Muscle layer of duodenum (tissue), 2 donors: ENCODE data around the gene KCTD4.

ENCODE experiments used
- H3K27ac ChIP-seq: one replicate; pipeline ENCODE4 v1.7.0; 2013; ENCODE audit warnings: mild to moderate bottlenecking, low read length
- H3K27me3 ChIP-seq: one replicate; pipeline ENCODE4 v1.7.0; 2013; ENCODE audit warnings: low read depth, mild to moderate bottlenecking, control low read depth, low read length
- H3K36me3 ChIP-seq, 2 donors: one replicate each; pipeline ENCODE4 v1.7.0; 2013; ENCODE audit warnings: low read length in 2 of 2, control low read depth in 1 of 2, mild to moderate bottlenecking in 1 of 2; ENCODE audit not compliant: insufficient read depth in 2 of 2, control insufficient read depth in 1 of 2
- H3K4me1 ChIP-seq, 2 donors: one replicate each; pipeline ENCODE4 v1.7.0; 2013; ENCODE audit warnings: low read length in 2 of 2, mild to moderate bottlenecking in 2 of 2, control low read depth in 1 of 2, moderate library complexity in 1 of 2; ENCODE audit not compliant: insufficient read depth in 2 of 2, control insufficient read depth in 1 of 2
- H3K4me3 ChIP-seq, 2 donors: one replicate each; pipeline ENCODE4 v1.7.0; 2013; ENCODE audit warnings: low read length in 2 of 2, low read depth in 1 of 2, mild to moderate bottlenecking in 1 of 2
- H3K9me3 ChIP-seq, 2 donors: one replicate each; pipeline ENCODE4 v1.7.0; 2013; ENCODE audit warnings: low read length in 2 of 2, control low read depth in 1 of 2, mild to moderate bottlenecking in 1 of 2; ENCODE audit not compliant: control insufficient read depth in 1 of 2
- donor health status: healthy.

The KCTD4 gene

DNA sequence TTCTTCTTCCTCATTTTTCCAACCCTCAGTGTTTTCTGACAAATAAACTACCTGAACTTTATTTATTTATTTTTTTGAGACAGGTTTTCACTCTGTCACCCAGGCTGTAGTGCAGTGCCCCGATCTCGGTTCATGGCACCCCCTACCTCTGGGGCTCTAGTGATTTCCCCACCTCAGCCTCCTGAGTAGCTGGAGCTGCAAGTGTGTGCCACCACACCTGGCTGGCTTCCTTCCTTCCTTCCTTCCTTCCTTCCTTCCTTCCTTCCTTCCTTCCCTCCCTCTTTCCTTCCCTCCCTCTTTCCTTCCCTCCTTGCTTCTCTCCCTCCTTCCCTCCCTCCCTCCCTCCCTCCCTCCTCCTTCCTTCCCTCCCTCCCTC lies 32.3 kb downstream of the KCTD4 start:
- Histone ChIP-seq H3K4me1 (no peaks in the 10 kb centered on the region), H3K9me3 (no peaks in the 10 kb centered on the region), H3K27ac (no peak overlapping the region), H3K4me3 (no peak overlapping the region), H3K27me3 (no peaks in the 10 kb centered on the region), H3K36me3 (peaks cover 0 to 3% of the 10 kb centered on the region in 2 donors)

DNA sequence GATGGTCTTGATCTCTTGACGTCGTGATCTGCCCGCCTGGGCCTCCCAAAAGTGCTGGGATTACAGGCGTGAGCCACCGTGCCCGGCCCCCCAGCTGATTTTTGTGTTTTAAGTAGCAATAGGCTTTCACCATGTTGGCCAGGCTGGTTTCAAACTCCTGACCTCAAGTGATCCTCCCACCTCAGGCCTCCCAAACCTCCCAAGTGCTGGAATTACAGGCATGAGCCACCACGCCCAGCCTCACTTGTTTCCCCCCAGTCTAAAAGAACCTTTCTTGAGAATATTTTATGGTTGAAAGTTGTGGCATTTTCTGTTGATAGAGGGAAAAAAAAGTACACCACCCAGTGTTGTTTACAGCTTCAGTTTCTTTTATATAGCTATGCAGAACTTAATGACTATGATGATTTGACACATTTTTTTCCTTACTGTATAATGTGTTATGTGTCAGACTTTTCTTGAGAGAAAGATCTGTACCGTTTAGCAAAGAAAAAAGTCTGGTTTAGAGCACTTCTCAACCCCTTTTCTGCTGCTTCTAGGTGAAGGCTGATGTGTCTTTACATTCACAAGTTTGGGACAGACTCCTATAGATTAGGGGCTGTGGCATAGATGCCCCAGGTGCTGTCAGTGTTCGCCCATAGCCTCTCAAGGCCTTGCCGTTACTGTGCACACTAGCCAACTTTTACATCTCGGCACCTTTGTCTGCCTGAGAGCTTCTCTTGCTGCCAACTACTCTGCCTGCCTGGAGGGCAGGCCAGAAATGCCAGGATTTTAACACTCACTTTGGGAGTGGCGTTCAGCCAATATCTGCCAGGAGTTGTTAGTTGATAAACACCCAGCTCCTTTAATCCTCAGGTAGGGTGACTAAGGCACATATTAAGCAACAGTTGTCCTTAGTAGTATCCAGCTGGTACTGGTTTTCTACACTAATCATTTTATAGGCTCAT lies 33.0 kb downstream of the KCTD4 start:
- H3K4me1 ChIP-seq, result peaks cover 0 to under 1% of the 10 kb centered on the region in 2 donors
- H3K9me3 ChIP-seq, result no peaks in the 10 kb centered on the region
- no peak overlapping the region for H3K27ac ChIP-seq
- H3K36me3 ChIP-seq, result peaks cover 0 to 3% of the 10 kb centered on the region in 2 donors
- H3K4me3 ChIP-seq, result no peak overlapping the region
- H3K27me3 ChIP-seq, result no peaks in the 10 kb centered on the region

GRCh38 chr13:45166858-45167257 lies 34.0 kb downstream of the KCTD4 start:
- H3K9me3 ChIP-seq, result no peaks in the 10 kb centered on the region
- H3K27me3 ChIP-seq, result no peaks in the 10 kb centered on the region
- peaks cover 0 to 10% of the 10 kb centered on the region in 2 donors for H3K4me1 ChIP-seq
- no peak overlapping the region for H3K4me3 ChIP-seq
- H3K36me3 ChIP-seq, result peaks cover 0 to 3% of the 10 kb centered on the region in 2 donors
- H3K27ac ChIP-seq, result no peak overlapping the region

DNA sequence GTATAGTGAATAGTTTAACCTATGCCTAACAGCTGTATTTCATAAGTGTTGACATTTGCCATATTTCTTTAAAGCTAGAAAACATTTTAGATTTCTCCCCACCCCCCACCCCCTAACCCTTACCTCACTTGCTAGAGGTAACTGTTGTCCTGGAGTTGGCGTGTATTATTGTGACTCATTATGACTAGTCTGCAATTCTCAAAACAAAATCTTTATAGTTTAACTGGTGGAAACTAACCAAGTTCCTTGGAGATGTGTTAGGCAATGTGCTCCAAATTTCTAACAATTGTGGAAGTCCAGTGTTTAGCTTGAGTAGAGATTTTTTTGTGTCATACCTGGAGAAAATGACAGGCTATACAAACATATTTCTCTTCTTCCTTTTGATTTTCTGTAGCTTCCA lies 38.0 kb downstream of the KCTD4 start:
- Histone ChIP-seq H3K36me3 (peaks cover 4 to 7% of the 10 kb centered on the region in 2 donors), H3K27me3 (no peaks in the 10 kb centered on the region), H3K4me3 (no peak overlapping the region), H3K27ac (no peak overlapping the region), H3K9me3 (no peaks in the 10 kb centered on the region), H3K4me1 (peaks cover 0 to 11% of the 10 kb centered on the region in 2 donors)

DNA sequence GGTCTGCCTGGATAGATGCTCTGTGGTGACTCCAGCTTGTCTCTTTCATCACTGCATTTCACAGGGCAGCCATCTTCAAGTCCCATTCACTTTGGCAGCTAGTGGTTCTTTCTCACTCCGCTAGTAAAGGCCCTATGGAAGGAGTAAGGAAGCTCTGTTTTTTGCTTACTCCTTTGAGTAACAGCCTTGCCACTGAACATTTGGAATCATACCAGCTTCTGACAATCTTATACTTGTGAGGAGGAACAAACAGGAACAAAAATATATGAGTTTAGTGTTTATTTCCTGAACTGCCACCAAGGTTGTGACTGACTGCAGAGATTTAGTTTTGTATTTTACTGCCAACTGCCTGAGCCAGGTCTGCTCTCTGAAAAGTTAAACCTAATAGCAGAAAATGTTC lies 38.7 kb downstream of the KCTD4 start:
- no peaks in the 10 kb centered on the region for H3K27me3 ChIP-seq
- H3K4me3 ChIP-seq, result no peak overlapping the region
- H3K36me3 ChIP-seq, result peaks cover 4 to 7% of the 10 kb centered on the region in 2 donors
- H3K27ac ChIP-seq, result peak overlapping the region; percentile 36
- peaks cover 0 to 11% of the 10 kb centered on the region in 2 donors for H3K4me1 ChIP-seq
- H3K9me3 ChIP-seq, result no peaks in the 10 kb centered on the region

DNA sequence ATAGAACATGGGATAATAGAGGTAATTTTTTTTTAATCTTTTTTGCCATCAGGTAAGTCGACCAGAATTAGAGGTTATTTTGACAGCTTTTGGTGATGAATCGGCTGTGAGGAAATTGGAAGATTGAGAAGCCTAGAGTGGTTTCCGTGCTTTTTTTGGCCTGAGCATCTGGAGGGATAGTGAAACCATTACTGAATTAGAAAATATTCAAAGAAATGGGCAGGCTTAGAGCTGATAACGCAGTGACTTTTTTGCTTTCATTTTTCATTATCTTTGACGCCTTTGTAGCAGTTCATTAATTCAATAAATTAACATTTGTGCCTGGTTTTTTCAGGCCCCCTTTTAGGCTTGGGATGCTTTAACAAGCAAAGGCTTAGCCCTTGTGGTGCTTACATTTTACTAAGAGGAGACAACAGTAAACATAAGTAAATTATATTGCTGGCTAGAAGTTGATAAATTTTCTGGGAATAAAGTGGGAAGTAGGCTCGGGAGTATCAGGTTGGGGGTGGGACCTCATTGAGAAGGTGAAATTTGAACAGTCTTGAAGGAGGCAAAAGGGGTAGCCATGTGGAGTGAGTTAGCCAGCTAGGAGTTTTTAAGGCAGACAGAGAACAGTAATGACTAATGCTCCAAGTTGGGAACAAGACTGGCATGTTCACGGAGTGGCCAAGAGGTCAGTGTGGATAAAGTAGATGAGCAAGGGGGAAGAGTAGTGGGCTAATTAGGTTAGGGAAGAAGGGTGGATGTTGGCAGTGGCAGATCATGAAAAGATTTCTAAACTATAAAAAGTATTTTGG lies 44.1 kb downstream of the KCTD4 start:
- Histone ChIP-seq H3K27ac (no peak overlapping the region), H3K4me3 (no peak overlapping the region), H3K36me3 (peaks cover 4 to 13% of the 10 kb centered on the region in 2 donors), H3K4me1 (no peaks in the 10 kb centered on the region), H3K9me3 (no peaks in the 10 kb centered on the region), H3K27me3 (no peaks in the 10 kb centered on the region)

DNA sequence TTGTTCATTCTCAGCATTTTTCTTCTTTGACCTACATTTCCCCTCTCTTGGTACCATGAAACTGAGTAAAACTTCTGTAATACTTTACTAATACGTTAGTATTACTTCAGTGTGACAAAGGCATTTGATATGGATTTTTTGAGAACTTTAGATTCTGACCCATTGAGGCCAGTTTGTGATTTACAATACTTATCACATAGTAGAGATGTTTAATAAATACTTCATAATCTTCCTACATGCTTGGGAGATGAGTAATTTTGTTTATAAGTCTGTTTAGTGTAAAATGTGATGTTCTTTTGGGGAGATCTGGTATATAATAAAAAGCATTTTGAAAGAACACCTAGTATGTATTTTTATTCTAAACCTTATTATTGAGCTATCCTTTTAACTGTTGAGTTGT lies 50.9 kb downstream of the KCTD4 start:
- Histone ChIP-seq H3K36me3 (peaks cover 0 to 6% of the 10 kb centered on the region in 2 donors), H3K27ac (no peak overlapping the region), H3K27me3 (no peaks in the 10 kb centered on the region), H3K9me3 (no peaks in the 10 kb centered on the region), H3K4me3 (no peak overlapping the region), H3K4me1 (no peaks in the 10 kb centered on the region)

DNA sequence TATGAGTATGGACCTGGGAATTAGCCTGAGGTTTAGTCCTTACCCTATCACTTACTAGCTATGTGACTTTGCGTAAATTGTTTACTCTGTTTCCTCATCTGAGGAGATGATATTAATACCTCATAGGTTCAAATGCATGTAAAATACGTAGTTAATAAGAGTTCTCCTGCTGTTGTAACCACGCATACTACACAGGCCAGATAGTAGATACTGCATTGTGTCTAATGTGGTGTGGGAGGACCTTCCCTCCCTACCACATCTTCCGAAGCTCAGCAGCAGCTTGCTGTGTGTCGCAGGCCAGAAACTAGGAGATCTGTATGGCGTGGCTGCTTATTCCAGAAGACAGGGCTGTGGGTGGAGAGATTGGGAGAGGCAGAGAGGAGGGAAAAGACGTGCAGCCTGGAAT lies 57.5 kb downstream of the KCTD4 start:
- H3K4me1 ChIP-seq, result peaks cover 0 to 6% of the 10 kb centered on the region in 2 donors
- no peak overlapping the region for H3K4me3 ChIP-seq
- H3K9me3 ChIP-seq, result no peaks in the 10 kb centered on the region
- peaks cover 1 to 9% of the 10 kb centered on the region in 2 donors for H3K36me3 ChIP-seq
- no peak overlapping the region for H3K27ac ChIP-seq
- H3K27me3 ChIP-seq, result no peaks in the 10 kb centered on the region
